Right atrium auricular region (tissue), 2 donors: Measurements from ENCODE around the gene DPM2. TPM values are rescaled to one million over a fixed set of nuclear protein-coding genes. Genes with fewer than 3 reads are reported as not detected.

Experiments used
- DNase-seq: peaks from one replicate; pipeline ENCODE4 v3.0.0-alpha.2; 2019; ENCODE audit warnings: low spot score
- H3K27ac ChIP-seq, 2 donors: fragments of 200-600 bp; sonication (generic); 1 replicate in 1 of 2; 2 replicates in 1 of 2; pipeline ENCODE4 v1.5.1; 2016 to 2019
- H3K27me3 ChIP-seq, 2 donors: fragments of 200-600 bp; sonication (generic); one replicate each; pipeline versions ENCODE4 v1.5.1 to v1.6.0; 2017 to 2019
- H3K36me3 ChIP-seq: fragments of 200-600 bp; sonication (generic); one replicate; pipeline ENCODE4 v1.5.1; 2016
- H3K4me1 ChIP-seq, 2 donors: fragments of 200-600 bp; sonication (generic); one replicate each; pipeline versions ENCODE4 v1.5.1 to v1.6.0; 2017 to 2019
- H3K4me3 ChIP-seq, 2 donors: fragments of 200-600 bp; sonication (generic); 1 replicate in 1 of 2; 2 replicates in 1 of 2; pipeline ENCODE4 v1.5.1; 2017 to 2019; ENCODE audit warnings: mild to moderate bottlenecking in 1 of 2, moderate library complexity in 1 of 2
- H3K9me3 ChIP-seq, 2 donors: fragments of 200-600 bp; sonication (generic); one replicate each; pipeline ENCODE4 v1.5.1; 2019
- CTCF ChIP-seq, 2 donors: fragments of 200-600 bp; sonication (generic); IDR thresholded peaks; one replicate each; pipeline ENCODE4 v1.5.1; 2019; ENCODE audit warnings: antibody characterized with exemption in 2 of 2
- total RNA-seq, 2 donors: library from RNA; depleted of rRNA; stranded (reverse); fragments of >200 nt; gene quantifications; one replicate each; pipeline ENCODE4 v1.1.0, GENCODE V29; 2016

DPM2 gene
- total RNA-seq, 2 donors from 2014 or later = 4.7 to 11.4 TPM

- H3K4me1 ChIP-seq = peaks cover 0 to 62% of the 10 kb centered on the region in 2 donors
- H3K27me3 ChIP-seq = no peaks in the 10 kb centered on the region
- DNase-seq = no peak
- TF ChIP-seq CTCF (IDR thresholded peaks at IDR 0.05) = no peak
- peak overlapping the region; percentile 28 to 64 for H3K27ac ChIP-seq
- no peaks in the 10 kb centered on the region for H3K36me3 ChIP-seq
- no peak overlapping the region for H3K4me3 ChIP-seq
- no peaks in the 10 kb centered on the region for H3K9me3 ChIP-seq
Measured at GRCh38 chr9:127918183-127919107, 19.2 kb downstream of the DPM2 start.

GRCh38 chr9:127917603-127918002, 20.1 kb downstream of the DPM2 start:
- no peak for TF ChIP-seq CTCF (IDR thresholded peaks at IDR 0.05)
- H3K4me1 ChIP-seq = peaks cover 0 to 62% of the 10 kb centered on the region in 2 donors
- DNase-seq = no peak
- no peak overlapping the region for H3K4me3 ChIP-seq
- peak overlapping the region; percentile 66 to 69 for H3K27ac ChIP-seq
- H3K9me3 ChIP-seq = no peaks in the 10 kb centered on the region
- H3K36me3 ChIP-seq = peaks cover under 1% of the 10 kb centered on the region
- H3K27me3 ChIP-seq = no peaks in the 10 kb centered on the region

- no peaks in the 10 kb centered on the region for H3K27me3 ChIP-seq
- TF ChIP-seq CTCF (IDR thresholded peaks at IDR 0.05) = no peak
- peaks cover 0 to 61% of the 10 kb centered on the region in 2 donors for H3K4me1 ChIP-seq
Measured at GRCh38 chr9:127916720-127917581, 20.7 kb downstream of the DPM2 start, which contains the start of gene ST6GALNAC4. ST6GALNAC4 (minus strand) TSS chr9:127917041; CDS start chr9:127916419, 622 bp downstream.

GRCh38 chr9:127915801-127916719, 21.6 kb downstream of the DPM2 start:
- DNase-seq = no peak
- peaks cover 14% of the 10 kb centered on the region for H3K36me3 ChIP-seq
- TF ChIP-seq CTCF (IDR thresholded peaks at IDR 0.05) = no peak
- no peaks in the 10 kb centered on the region for H3K27me3 ChIP-seq
- no peaks in the 10 kb centered on the region for H3K9me3 ChIP-seq
- H3K4me1 ChIP-seq = peaks cover 0 to 52% of the 10 kb centered on the region in 2 donors
- peak overlapping the region; percentile 75 to 84 for H3K4me3 ChIP-seq
- H3K27ac ChIP-seq = peak overlapping the region; percentile 69 to 72

More at GRCh38 chr9:127916720-127917581, 20.7 kb downstream of the DPM2 start, which contains the start of gene ST6GALNAC4:
- Histone ChIP-seq H3K27ac (peak within 1 kb of the TSS; percentile 69 to 72), H3K9me3 (no peaks in the 10 kb centered on the region), H3K4me3 (peak within 1 kb of the TSS; percentile 75 to 84), H3K36me3 (peaks cover 7% of the 10 kb centered on the region)
- DNase-seq = peak; percentile 95

- Histone ChIP-seq H3K27me3 (no peaks in the 10 kb centered on the region), H3K4me3 (peak overlapping the region in 1 of 2 donors; percentile 75), H3K36me3 (peaks cover 14% of the 10 kb centered on the region), H3K9me3 (no peaks in the 10 kb centered on the region), H3K4me1 (peaks cover 0 to 51% of the 10 kb centered on the region in 2 donors), H3K27ac (peak overlapping the region; percentile 5 to 72)
- no peak for TF ChIP-seq CTCF (IDR thresholded peaks at IDR 0.05)
- DNase-seq = no peak
Measured at GRCh38 chr9:127915325-127915752, 22.3 kb downstream of the DPM2 start.
